GM15510 (cell line): ENCODE results near the gene STX12.

Source experiments
- POLR2A ChIP-seq: IDR thresholded peaks from 3 replicates; pipeline ENCODE4 v1.6.1; 2011; ENCODE audit warnings: borderline replicate concordance; ENCODE audit not compliant: insufficient read length; ENCODE audit errors: extremely low read depth

Gene STX12

GRCh38 chr1:27872802-27873551 is 100.0 kb downstream of the STX12 start:
- TF ChIP-seq POLR2A, result no peak

GRCh38 chr1:27873671-27874384 is 100.8 kb downstream of the STX12 start:
- no peak for TF ChIP-seq POLR2A
